HG02970 (cell line): ENCODE results near the gene MMP11.

Experiments used
- ATAC-seq: cut with Tn5 transposase; IDR thresholded peaks from one replicate; pipeline ENCODE4 v1.9.1; 2021; ENCODE audit warnings: mild to moderate bottlenecking, moderate library complexity, moderate number of reproducible peaks; ENCODE audit not compliant: unreplicated experiment, low FRiP score

MMP11 gene

GRCh38 chr22:23756891-23757290 lies 15.8 kb upstream of the MMP11 start:
- ATAC-seq: no peak

GRCh38 chr22:23759566-23759965 lies 13.1 kb upstream of the MMP11 start:
- ATAC-seq: no peak

GRCh38 chr22:23760056-23760455 lies 12.6 kb upstream of the MMP11 start:
- no peak for ATAC-seq

- ATAC-seq: no peak
Observed at GRCh38 chr22:23762842-23763578, 9.6 kb upstream of the MMP11 start, which contains the start of gene C22orf15. Gene C22orf15 (plus strand): TSS chr22:23762990. CDS start chr22:23763307, 317 bp downstream.

- no peak for ATAC-seq
Observed at GRCh38 chr22:23763579-23763945, 9.1 kb upstream of the MMP11 start.

GRCh38 chr22:23763954-23764353 lies 8.7 kb upstream of the MMP11 start:
- ATAC-seq: no peak

- ATAC-seq: no peak
Observed at GRCh38 chr22:23764899-23765881, 7.5 kb upstream of the MMP11 start.

GRCh38 chr22:23767303-23767672 lies 5.4 kb upstream of the MMP11 start:
- no peak for ATAC-seq

- ATAC-seq: no peak
Observed at GRCh38 chr22:23767673-23768548, 4.7 kb upstream of the MMP11 start, which contains the start of gene CHCHD10. Gene CHCHD10 (minus strand): TSS chr22:23767972. CDS start chr22:23767874, 98 bp downstream.

- ATAC-seq: no peak
Observed at GRCh38 chr22:23769321-23769965, 3.2 kb upstream of the MMP11 start.

- ATAC-seq: no peak
Observed at GRCh38 chr22:23772315-23772648, 367 bp upstream of the MMP11 start.

- ATAC-seq: no peak
Observed at GRCh38 chr22:23773483-23774113, 949 bp downstream of the MMP11 start.

- no peak for ATAC-seq
Observed at GRCh38 chr22:23774114-23774921, 1.7 kb downstream of the MMP11 start.

- no peak for ATAC-seq
Observed at GRCh38 chr22:23774922-23775436, 2.3 kb downstream of the MMP11 start.

GRCh38 chr22:23775779-23776375 lies 3.2 kb downstream of the MMP11 start:
- no peak for ATAC-seq

GRCh38 chr22:23777776-23778576 lies 5.3 kb downstream of the MMP11 start:
- ATAC-seq: no peak

- no peak for ATAC-seq
Observed at GRCh38 chr22:23778577-23778900, 5.9 kb downstream of the MMP11 start.
